Activated naive CD4-positive, alpha-beta T cell treated with anti-CD3 and anti-CD28 coated beads, Interleukin-2, amount 50 U/mL, for 72 hours (primary cell): ENCODE data around the gene TPGS2. TPM values are rescaled to one million over a fixed set of nuclear protein-coding genes. Genes with fewer than 3 reads are reported as not detected.
A peak's percentile ranks its signal among the peaks of the same experiment; 100 is the strongest.
"Not testable (repeated sequence)": the region's sequence is repeated elsewhere in the genome, so short reads cannot be mapped to it uniquely, and the experiment has no call there.

Experiments
- ATAC-seq, 2 donors: fragments of 150-1000 bp; cut with Tn5 transposase; 2 replicates each; pipeline ENCODE4 v1.10.0; 2021; ENCODE audit warnings: mild to moderate bottlenecking in 2 of 2, moderate library complexity in 2 of 2
- DNase-seq, 2 donors: peaks; one replicate each; pipeline ENCODE4 v3.0.0; 2021 to 2022; ENCODE audit warnings: low spot score in 2 of 2
- H3K27ac Mint-ChIP-seq, 2 donors: one replicate each; pipeline ENCODE4 v1.8.0; 2022; ENCODE audit warnings: mild to moderate bottlenecking in 2 of 2, mixed read lengths in 2 of 2
- H3K36me3 Mint-ChIP-seq, 2 donors: one replicate each; pipeline ENCODE4 v1.8.0; 2022; ENCODE audit warnings: mixed read lengths in 2 of 2
- H3K9me3 Mint-ChIP-seq, 2 donors: one replicate each; pipeline ENCODE4 v1.8.0; 2022; ENCODE audit warnings: mixed read lengths in 2 of 2
- total RNA-seq, 2 donors: library from RNA; stranded (reverse); gene quantifications; one replicate each; pipeline ENCODE4 v1.2.3, GENCODE V29; 2022

The TPGS2 gene, protein sequence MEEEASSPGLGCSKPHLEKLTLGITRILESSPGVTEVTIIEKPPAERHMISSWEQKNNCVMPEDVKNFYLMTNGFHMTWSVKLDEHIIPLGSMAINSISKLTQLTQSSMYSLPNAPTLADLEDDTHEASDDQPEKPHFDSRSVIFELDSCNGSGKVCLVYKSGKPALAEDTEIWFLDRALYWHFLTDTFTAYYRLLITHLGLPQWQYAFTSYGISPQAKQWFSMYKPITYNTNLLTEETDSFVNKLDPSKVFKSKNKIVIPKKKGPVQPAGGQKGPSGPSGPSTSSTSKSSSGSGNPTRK
- total RNA-seq: 10 to 100 TPM; 52.8 to 99.0 TPM

DNA sequence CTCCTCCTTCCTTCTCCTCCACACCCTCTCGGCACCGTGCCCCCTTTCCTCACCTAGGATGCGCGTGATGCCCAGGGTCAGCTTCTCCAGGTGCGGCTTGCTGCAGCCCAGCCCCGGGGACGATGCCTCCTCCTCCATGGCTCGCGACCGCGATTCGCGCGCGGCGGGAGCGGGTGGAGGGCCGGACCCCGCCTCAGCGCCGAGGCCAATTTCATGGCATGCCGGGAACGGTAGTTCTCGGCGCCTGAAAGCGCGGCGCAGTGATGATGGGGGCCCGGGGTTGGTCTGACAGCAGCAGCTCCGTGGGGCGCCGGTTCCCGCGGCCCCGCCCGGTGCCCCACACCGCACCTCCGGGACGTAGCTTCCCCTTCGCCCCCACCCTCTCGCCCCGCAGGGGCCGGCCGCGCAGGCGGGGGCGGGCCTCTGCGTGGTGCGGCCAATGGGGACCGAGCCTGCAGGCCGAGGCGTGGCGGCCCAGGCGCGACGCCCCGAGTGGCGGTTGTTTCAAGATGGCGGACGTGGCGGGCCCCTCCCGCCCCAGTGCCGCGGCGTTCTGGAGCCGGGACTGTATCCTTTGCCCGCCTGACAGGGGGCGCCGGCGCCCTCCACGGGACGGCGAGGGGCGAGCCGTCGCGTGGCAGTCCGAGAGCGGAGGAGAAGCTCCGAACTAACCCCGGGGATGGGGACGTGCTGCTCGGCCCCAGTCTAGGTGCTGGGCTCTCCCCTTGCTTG lies at the start of gene TPGS2, which contains the start of gene KIAA1328:
Gene TPGS2, minus strand, starts transcription at position 373 of the 732 bp plus-strand sequence. Its CDS starts 235 bp downstream, at position 138.
Gene KIAA1328, plus strand, starts transcription at position 498 of the 732 bp plus-strand sequence. Its CDS starts 12 bp downstream, at position 510.
- DNase-seq: peak; percentile 85 to 86
- Mint-ChIP-seq H3K36me3 (peaks cover 0 to 13% of the 10 kb centered on the region in 2 donors), H3K9me3 (no peaks in the 10 kb centered on the region), H3K27ac (peak within 1 kb of the TSS; percentile 88 to 97)
- ATAC-seq: peak; percentile 91

DNA sequence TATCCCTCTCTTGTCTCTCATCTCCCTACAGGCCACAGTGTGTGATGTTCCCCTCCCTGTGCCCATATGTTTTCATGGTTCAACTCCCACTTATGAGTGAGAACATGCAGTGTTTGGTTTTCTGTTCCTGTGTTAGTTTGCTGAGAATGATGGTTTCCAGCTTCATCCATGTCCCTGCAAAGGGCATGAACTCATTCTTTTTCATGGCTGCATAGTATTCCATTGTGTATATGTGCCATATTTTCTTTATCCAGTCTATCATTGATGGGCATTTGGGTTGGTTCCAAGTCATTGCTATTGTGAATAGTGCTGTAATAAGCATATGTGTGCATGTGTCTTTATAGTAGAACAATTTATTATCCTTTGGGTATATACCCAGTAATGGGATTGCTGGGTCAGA lies 45.0 kb upstream of the TPGS2 start:
- not testable (repeated sequence) for DNase-seq, ATAC-seq, H3K9me3 Mint-ChIP-seq, H3K27ac Mint-ChIP-seq
- H3K36me3 Mint-ChIP-seq: peaks cover 34 to 47% of the 10 kb centered on the region in 2 donors

DNA sequence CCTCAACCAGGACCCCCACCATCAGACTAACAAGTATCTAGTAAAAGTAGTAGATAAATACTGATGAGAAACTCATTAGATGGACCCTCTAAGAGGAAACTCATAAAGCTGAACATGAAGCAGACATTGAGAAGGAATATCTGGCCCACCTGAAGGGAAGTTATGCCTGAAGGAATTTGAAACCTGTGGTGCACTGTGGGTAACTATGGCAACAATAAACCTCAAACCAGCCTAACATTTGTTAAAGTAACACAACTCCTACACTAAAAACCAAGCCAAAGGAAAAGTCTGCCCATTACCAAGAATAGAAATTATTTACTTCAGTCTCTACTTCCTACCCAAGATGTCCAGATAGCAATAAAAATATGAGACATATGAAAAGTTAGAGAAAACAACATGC lies 43.5 kb upstream of the TPGS2 start:
- H3K9me3 Mint-ChIP-seq: peaks cover 5 to 6% of the 10 kb centered on the region in 2 donors
- H3K36me3 Mint-ChIP-seq: peaks cover 26 to 44% of the 10 kb centered on the region in 2 donors
- DNase-seq: no peak
- H3K27ac Mint-ChIP-seq: no peak overlapping the region
- no peak for ATAC-seq

DNA sequence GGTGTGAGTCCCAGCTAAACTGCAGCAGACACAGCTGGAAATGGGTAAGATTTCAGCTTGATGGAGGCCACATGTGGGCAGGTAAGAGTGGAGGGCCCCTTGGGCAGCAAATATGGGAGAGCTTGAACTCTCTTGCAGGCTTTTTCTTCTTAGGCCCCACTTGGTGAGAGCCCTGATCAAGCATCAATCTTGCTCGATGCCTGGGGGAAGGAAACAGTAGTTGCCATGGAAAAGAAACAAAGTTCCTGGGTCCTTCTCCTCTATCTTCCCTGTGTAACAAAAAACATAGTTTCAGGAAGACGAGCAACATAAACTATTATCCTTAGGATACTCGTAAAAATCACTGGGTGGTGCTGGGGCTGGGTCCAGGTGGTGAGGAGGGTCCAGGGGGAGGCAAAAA lies 43.0 kb upstream of the TPGS2 start:
- no peak for ATAC-seq
- Mint-ChIP-seq H3K27ac (no peak overlapping the region), H3K9me3 (peaks cover 5 to 6% of the 10 kb centered on the region in 2 donors), H3K36me3 (peaks cover 24 to 40% of the 10 kb centered on the region in 2 donors)
- DNase-seq: no peak

DNA sequence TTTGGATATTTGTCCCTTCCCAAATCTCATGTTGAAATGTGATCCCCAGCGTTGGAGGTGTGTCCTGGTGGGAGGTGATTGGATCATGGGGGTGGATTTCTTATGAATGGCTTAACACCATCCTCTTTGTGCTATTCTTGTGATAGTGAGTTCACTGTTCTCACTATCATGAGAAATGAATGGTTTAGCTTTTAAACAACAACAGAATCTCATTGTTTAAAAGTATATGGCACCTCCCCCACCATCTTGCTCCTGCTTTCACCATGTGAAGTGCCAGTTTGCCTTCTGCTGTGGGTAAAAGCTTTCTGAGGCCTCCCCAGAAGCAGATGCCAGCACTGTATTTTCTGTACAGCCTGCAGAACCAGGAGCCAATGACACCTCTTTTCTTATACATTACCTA lies 38.3 kb upstream of the TPGS2 start:
- Mint-ChIP-seq H3K36me3 (peaks cover 11 to 20% of the 10 kb centered on the region in 2 donors), H3K9me3 (no peaks in the 10 kb centered on the region), H3K27ac (no peak overlapping the region)
- DNase-seq (no peak), ATAC-seq (no peak)

DNA sequence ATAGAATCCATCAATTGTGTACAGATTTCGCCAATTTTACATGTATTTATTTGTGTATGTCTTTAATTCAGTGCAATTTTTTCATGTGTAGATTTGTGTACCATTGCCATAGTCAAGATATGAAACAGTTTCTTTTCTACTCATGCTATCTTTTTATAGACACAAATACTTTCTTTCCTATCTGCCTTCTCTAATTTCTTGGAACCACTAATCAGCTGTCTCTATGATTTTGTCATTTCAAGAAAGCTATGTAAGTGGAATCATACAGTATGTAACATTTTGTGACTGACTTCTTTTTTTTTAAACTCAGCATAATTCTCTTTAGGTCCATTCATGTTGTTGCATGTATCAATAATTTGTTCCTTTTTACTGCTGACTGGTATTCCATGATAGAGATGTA lies 33.4 kb upstream of the TPGS2 start:
- DNase-seq: no peak
- peak in 1 of 2 donors; percentile 69 for ATAC-seq

DNA sequence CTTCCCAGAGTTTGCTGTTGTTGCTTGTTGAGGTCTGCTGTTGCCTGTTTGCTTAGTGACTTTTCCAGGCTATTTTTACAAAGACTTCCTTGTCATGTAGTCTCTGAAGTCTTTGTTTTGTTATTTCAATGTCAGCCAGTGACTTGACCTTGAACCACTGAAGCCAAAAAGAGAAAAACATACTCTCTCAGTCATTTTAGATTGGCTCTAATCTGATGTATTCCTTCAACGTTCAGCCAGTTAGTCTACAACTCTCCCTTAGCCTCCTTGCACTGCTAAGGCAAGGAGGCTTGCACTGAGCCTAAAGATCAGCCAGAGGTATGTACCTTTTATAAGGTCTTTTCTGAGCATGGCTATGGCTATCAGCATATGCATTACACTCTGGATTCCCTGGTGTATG lies 28.0 kb upstream of the TPGS2 start:
- DNase-seq (no peak), ATAC-seq (no peak)
- Mint-ChIP-seq H3K9me3 (peaks cover 9 to 13% of the 10 kb centered on the region in 2 donors), H3K36me3 (peaks cover 28 to 29% of the 10 kb centered on the region in 2 donors), H3K27ac (no peak overlapping the region)

More for the DNA sequence above, 33.4 kb upstream of the TPGS2 start:
- Mint-ChIP-seq H3K9me3 (no peaks in the 10 kb centered on the region), H3K27ac (no peak overlapping the region), H3K36me3 (peaks cover 5 to 20% of the 10 kb centered on the region in 2 donors)

DNA sequence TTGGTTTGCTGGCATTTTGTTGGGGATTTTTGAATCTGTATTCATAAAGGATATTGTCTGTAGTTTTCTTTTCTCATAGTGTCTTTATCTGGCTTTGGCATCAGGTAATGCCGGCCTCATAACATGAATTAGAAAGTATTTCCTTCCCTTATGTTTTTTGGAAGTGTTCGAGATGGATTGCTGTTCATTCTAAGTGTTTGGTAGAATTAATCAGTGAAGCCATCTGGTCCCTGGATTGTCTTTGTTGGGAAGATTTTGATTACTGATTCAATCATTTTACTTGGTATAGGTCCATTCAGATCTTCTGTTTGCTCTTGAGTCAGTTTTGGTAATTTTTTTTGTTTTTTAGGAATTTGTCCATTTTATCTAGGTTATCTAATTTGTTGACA lies 22.4 kb upstream of the TPGS2 start:
- ATAC-seq (no peak), DNase-seq (no peak)
- no peak overlapping the region for H3K27ac Mint-ChIP-seq
- H3K36me3 Mint-ChIP-seq: peaks cover 28 to 37% of the 10 kb centered on the region in 2 donors
- H3K9me3 Mint-ChIP-seq: peaks cover 10 to 23% of the 10 kb centered on the region in 2 donors

DNA sequence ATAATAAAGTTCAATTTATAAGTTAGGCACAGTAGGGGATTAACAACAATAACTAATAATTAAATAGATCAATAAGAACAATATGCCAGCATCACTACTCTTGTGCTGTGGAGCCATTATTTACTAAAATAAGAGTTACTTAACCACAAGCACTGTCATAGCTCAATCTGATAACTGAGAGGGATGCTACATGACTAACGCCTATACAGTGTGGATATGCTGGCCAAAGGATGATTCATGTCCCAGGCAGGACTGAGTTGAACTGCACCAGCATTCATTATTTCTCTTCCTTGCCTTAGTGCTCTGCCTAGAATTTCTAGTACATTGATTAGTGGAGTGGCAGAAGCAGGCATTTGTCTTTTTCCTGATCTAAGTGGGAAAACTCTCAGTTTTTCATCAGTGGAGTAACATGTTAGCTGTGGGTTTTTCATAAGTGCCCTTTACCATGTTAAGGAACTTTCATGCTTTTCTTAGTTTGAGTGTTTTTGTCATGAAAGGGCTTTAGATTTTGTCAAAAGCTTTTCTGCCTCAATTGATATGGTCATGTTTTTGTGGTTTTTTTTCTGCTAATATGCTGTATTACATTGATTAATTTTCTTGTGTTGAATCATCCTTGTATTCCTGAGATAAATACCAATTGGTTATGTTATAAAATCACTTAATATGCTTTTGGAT lies 21.9 kb upstream of the TPGS2 start:
- ATAC-seq (peak; percentile 93), DNase-seq (no peak)
- Mint-ChIP-seq H3K27ac (no peak overlapping the region), H3K9me3 (peaks cover 10 to 23% of the 10 kb centered on the region in 2 donors), H3K36me3 (peaks cover 25 to 37% of the 10 kb centered on the region in 2 donors)

DNA sequence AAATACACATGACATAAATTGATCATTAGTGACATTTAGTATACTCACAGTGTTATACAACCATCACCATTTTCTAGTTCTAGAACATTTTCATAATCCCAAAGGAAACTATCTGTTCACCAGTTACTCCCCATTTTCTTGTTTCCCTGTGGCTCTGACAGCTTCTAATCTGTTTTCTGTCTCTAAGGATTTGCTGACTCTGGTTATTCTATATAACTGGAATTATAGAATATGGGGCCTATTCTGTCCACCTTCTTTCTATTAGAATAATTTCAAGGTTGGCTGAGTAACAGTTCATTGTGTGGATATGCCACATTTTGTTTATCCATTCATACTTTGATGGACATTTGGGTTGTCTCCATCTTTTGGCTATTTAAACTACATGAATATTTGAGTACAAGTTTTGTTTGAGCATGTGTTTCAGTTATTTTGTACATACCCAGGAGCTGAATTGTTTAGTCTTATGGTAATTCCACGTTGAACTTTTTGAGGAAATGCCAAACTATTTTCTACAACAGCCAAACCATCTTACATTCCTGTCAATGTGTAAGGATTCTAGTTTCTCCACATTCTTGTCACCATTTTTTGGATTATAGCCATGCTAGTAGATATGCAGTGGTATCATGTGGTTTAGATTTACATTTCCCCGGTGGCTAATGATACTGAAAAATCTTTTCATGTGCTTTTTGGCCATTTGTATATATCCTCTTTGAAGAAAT lies 20.6 kb upstream of the TPGS2 start:
- H3K36me3 Mint-ChIP-seq: peaks cover 25 to 33% of the 10 kb centered on the region in 2 donors
- ATAC-seq (no peak), DNase-seq (no peak)
- no peak overlapping the region for H3K27ac Mint-ChIP-seq
- H3K9me3 Mint-ChIP-seq: peaks cover 10 to 23% of the 10 kb centered on the region in 2 donors

DNA sequence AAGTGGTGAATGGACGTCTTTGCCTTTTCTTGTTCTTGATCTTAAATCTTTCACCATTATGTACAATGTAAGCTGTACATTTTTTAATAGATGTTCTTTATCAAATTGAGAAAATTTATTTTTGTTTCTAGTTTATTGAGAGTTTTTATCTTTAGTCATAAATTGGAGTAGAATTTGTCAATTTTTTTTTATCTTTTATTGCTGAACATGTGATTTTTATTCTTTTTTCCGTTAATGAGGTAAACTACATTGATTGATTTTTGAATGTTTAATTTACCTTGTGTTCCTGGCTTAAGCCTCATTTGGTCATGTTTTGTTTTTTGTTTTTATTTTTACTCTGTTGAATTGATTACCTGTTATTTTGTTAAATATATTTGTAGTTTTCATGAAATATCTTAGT lies 19.8 kb upstream of the TPGS2 start:
- Mint-ChIP-seq H3K9me3 (peaks cover 10 to 23% of the 10 kb centered on the region in 2 donors), H3K36me3 (peaks cover 21 to 25% of the 10 kb centered on the region in 2 donors), H3K27ac (no peak overlapping the region)
- ATAC-seq (no peak), DNase-seq (no peak)

DNA sequence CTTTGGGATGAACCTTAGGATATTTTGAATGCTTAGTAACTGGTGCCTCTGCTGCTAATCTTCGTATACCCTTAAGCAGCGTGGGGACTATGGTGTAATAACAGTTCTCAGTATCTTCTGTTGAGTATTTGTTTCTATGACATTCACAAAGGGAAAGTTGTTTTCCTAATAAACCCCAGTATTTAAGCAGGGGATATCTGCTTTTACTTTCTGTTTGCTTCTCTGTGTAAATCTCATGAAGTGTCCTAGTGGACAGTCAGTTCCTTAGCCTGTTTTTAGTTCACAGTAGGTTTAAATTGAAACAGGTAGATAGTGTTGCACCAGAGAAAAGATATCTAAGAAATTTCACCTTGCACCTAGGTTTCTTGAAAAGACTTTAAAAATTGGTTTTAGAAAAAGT lies 15.0 kb upstream of the TPGS2 start:
- no peaks in the 10 kb centered on the region for H3K9me3 Mint-ChIP-seq
- DNase-seq (no peak), ATAC-seq (no peak)
- H3K36me3 Mint-ChIP-seq: peaks cover 19 to 27% of the 10 kb centered on the region in 2 donors
- H3K27ac Mint-ChIP-seq: no peak overlapping the region

DNA sequence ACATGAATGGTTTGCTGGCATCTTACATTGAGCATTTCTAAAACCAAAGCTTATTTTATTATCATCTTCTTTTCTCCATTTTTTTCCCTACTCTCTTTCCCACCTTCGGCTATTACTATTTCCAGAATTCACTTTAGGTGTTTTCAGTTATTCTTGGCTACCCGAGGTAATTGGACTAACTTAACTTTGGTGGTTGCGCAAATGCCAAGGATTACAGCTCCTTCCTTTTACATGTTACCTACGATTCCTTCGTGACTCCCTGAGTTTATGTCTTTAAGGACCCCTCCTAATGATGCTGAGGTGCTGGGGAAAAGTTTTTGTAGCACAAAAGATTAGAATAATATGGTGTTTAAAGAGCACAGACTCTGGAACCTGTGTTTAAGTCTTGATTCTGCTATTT lies 14.4 kb upstream of the TPGS2 start:
- H3K9me3 Mint-ChIP-seq: no peaks in the 10 kb centered on the region
- DNase-seq (no peak), ATAC-seq (no peak)
- peaks cover 19 to 33% of the 10 kb centered on the region in 2 donors for H3K36me3 Mint-ChIP-seq
- no peak overlapping the region for H3K27ac Mint-ChIP-seq

DNA sequence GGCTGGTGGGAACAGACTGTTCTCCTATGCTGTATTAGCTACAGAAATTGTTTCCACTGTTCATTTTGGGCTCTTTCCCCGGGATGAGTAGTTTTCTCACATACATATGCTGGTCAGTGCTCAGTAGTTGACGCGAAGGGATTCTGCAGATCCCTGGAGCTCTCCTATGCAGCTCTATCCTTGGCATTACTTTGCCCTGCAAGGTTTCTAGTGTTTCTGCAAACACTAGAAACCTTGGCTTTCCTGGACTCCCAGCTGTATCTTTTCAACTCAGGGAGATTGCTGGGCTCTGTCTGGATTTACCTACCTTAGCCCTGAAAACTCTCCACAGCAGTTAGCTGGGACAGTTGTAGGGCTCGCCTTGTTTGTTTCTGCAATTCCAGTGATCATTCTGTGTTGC lies 11.0 kb upstream of the TPGS2 start:
- ATAC-seq (no peak), DNase-seq (no peak)
- no peaks in the 10 kb centered on the region for H3K9me3 Mint-ChIP-seq
- peaks cover 19 to 33% of the 10 kb centered on the region in 2 donors for H3K36me3 Mint-ChIP-seq
- H3K27ac Mint-ChIP-seq: no peak overlapping the region

DNA sequence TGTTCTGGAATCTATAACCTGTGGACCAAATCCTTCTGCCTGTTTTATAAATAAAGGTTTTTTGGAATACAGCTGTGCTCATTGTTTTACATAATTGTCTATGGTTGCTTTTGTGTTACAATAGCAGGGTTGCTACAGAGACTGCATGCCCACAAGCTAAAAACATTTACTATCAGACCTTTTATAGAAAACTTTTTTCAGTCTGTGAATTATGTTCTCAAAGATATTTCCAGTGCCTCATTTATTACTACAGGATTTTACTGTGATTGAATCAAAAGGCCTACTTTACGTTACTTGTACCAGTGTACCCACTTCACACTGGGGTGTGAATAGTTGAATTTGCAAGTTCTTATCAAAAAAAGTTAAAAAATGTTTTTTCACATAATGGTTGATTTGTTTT lies 7.1 kb upstream of the TPGS2 start:
- Mint-ChIP-seq H3K9me3 (no peaks in the 10 kb centered on the region), H3K36me3 (peaks cover 19 to 27% of the 10 kb centered on the region in 2 donors), H3K27ac (no peak overlapping the region)
- no peak for ATAC-seq
- no peak for DNase-seq

DNA sequence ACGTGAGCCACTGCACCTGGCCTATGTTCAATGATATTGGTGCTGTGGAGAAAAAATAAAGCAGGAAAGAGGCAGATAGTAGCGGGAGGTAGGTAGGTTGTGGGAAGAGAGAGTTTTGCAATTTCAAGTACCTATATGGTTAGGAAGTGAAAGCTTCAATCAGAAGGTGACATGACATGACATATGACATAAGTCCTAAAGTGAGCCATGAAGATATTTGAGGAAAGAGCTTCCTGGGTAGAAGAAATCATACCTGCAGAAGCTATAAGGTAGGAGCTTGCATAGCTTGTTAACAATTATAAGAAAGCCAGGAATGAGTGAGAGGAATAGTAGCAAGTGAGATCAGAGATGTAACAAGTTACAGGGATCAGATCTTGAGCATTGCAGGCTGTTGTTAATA lies 4.3 kb upstream of the TPGS2 start:
- Mint-ChIP-seq H3K9me3 (no peaks in the 10 kb centered on the region), H3K27ac (no peak overlapping the region), H3K36me3 (peaks cover 0 to 12% of the 10 kb centered on the region in 2 donors)
- no peak for DNase-seq
- no peak for ATAC-seq
